Measurements from ENCODE around the gene COLEC12.
"Not testable (repeated sequence)": the region's sequence is repeated elsewhere in the genome, so short reads cannot be mapped to it uniquely, and the experiment has no call there.

Gene COLEC12

GRCh38 chr18:407191-407590 lies 93.3 kb downstream of the COLEC12 start:
- DNase-seq = no peak

GRCh38 chr18:406677-407076 lies 93.8 kb downstream of the COLEC12 start:
- DNase-seq = no peak

GRCh38 chr18:405006-405405 lies 95.5 kb downstream of the COLEC12 start:
- DNase-seq = not testable (repeated sequence)

- no peak for DNase-seq
These were observed 96.4 kb downstream of the COLEC12 start for GRCh38 chr18:404061-404636.

GRCh38 chr18:402129-402528 lies 98.4 kb downstream of the COLEC12 start:
- no peak for DNase-seq

GRCh38 chr18:400456-400855 lies 100.0 kb downstream of the COLEC12 start:
- no peak for DNase-seq

GRCh38 chr18:399631-400135 lies 100.8 kb downstream of the COLEC12 start:
- no peak for DNase-seq

- DNase-seq = no peak
These were observed 101.4 kb downstream of the COLEC12 start for GRCh38 chr18:398935-399630.

- no peak for DNase-seq
These were observed 103.9 kb downstream of the COLEC12 start for GRCh38 chr18:396556-396955.

- no peak for DNase-seq
These were observed 104.3 kb downstream of the COLEC12 start for GRCh38 chr18:396251-396555.

GRCh38 chr18:395456-396250 lies 104.8 kb downstream of the COLEC12 start:
- no peak for DNase-seq

GRCh38 chr18:394987-395362 lies 105.5 kb downstream of the COLEC12 start:
- no peak for DNase-seq

GRCh38 chr18:394262-394986 lies 106.1 kb downstream of the COLEC12 start:
- no peak for DNase-seq

- DNase-seq = no peak
These were observed 106.9 kb downstream of the COLEC12 start for GRCh38 chr18:393574-393957.

GRCh38 chr18:392928-393573 lies 107.5 kb downstream of the COLEC12 start:
- no peak for DNase-seq

GRCh38 chr18:390741-391478 lies 109.6 kb downstream of the COLEC12 start:
- DNase-seq = no peak

- no peak for DNase-seq
These were observed 110.7 kb downstream of the COLEC12 start for GRCh38 chr18:389658-390357.

- no peak for DNase-seq
These were observed 112.3 kb downstream of the COLEC12 start for GRCh38 chr18:388200-388599.

GRCh38 chr18:386994-387393 lies 113.5 kb downstream of the COLEC12 start:
- DNase-seq = no peak

- DNase-seq = no peak
These were observed 115.6 kb downstream of the COLEC12 start for GRCh38 chr18:384897-385296.

GRCh38 chr18:383135-383534 lies 117.4 kb downstream of the COLEC12 start:
- DNase-seq = no peak

Data from DMS79 treated with DMSO at 0.1 percent for 48 hours (cell line).